Mammary epithelial cell (primary cell): ENCODE measurements around the gene NOBOX.

Experiments used
- CTCF ChIP-seq, 2 donors: IDR thresholded peaks in 1 of 2; conservative IDR thresholded peaks in 1 of 2; 2 replicates each; pipeline ENCODE4 v1.5.1; 2011 to 2012; ENCODE audit warnings: inconsistent platforms in 2 of 2, low read length in 2 of 2, mild to moderate bottlenecking in 2 of 2, control low read depth in 1 of 2, low read depth in 1 of 2; ENCODE audit not compliant: insufficient read depth in 1 of 2; ENCODE audit errors: extremely low read depth in 1 of 2
- EZH2 ChIP-seq: IDR thresholded peaks from 2 replicates; pipeline ENCODE4 v1.6.1; 2012; ENCODE audit warnings: low read length, inconsistent platforms, borderline replicate concordance

GRCh38 chr7:144391823-144392255, 11.7 kb downstream of the NOBOX start:
- peak; percentile 67 to 71 for TF ChIP-seq CTCF (conservative IDR thresholded peaks at IDR 0.05 in 1 of 2, IDR thresholded peaks at IDR 0.05 in 1 of 2; ENCODE audit: extremely low read depth in 1 of 2, insufficient read depth in 1 of 2, low read depth in 1 of 2, low read length in 2 of 2)
- TF ChIP-seq EZH2: no peak
